Neural progenitor cell (in vitro differentiated cells): ENCODE results near the gene NADSYN1.

Experiments
- EZH2 ChIP-seq: fragments of 200-600 bp; sonication (generic); IDR thresholded peaks from 2 replicates; pipeline ENCODE4 v1.6.1; 2017; ENCODE audit warnings: antibody characterized with exemption, mild to moderate bottlenecking, moderate library complexity
- EZH2phosphoT487 ChIP-seq: fragments of 200-600 bp; sonication (generic); IDR thresholded peaks from 2 replicates; pipeline ENCODE4 v1.6.1; 2017; ENCODE audit warnings: antibody characterized with exemption
- TF ChIP-seq, protein P1 (sequence below): fragments of 200-600 bp; sonication (generic); IDR thresholded peaks from 2 replicates; pipeline ENCODE4 v1.5.1; 2017; ENCODE audit warnings: antibody characterized with exemption, mild to moderate bottlenecking

DNA sequence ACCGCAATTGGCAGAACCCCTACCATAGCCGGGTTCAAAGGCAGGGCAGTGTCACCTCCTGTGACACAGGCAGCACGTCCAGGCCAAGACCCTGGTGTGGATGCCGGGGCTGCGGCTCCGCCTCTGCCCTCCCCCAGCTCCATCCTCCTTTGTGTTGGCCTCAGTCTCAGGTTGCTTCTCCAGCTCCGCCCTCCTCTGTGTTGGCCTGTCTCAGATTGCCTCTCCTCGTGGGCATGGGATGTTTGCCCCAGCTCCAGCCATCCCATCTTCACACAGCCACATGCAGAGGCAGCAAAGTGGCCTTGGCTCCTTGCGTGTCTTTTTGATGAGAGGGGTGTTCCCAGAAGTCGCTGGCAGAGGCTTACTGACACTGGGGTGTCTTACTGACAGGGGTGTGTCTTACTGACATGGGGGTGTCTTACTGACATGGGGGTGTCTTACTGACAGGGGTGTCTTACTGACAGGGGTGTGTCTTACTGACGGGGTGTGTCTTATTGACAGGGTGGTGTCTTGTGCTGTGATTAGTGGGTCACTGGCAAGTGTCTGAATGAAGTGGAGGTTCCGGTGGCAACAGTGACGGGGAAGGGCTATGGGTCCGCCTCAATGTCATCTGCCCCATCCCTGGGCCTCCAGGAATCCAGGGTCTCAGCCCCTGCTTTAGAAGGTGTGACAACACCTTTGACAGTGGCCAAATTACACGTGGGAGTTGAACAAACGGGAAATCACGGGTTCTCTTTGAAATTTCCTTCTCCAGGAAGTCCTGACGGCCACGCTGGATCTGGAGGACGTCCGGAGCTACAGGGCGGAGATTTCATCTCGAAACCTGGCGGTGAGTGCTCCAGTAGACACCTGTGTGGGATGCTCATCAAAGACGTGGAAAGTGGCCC lies 24.9 kb downstream of the NADSYN1 start:
- TF ChIP-seq, protein P1, sequence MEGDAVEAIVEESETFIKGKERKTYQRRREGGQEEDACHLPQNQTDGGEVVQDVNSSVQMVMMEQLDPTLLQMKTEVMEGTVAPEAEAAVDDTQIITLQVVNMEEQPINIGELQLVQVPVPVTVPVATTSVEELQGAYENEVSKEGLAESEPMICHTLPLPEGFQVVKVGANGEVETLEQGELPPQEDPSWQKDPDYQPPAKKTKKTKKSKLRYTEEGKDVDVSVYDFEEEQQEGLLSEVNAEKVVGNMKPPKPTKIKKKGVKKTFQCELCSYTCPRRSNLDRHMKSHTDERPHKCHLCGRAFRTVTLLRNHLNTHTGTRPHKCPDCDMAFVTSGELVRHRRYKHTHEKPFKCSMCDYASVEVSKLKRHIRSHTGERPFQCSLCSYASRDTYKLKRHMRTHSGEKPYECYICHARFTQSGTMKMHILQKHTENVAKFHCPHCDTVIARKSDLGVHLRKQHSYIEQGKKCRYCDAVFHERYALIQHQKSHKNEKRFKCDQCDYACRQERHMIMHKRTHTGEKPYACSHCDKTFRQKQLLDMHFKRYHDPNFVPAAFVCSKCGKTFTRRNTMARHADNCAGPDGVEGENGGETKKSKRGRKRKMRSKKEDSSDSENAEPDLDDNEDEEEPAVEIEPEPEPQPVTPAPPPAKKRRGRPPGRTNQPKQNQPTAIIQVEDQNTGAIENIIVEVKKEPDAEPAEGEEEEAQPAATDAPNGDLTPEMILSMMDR = no peak
- TF ChIP-seq EZH2 (no peak), EZH2phosphoT487 (no peak)
